Ammon's horn (tissue), 1 donor: Measurements from ENCODE around the gene CASP2.

Experiments used
- DNase-seq: peaks from one replicate; pipeline ENCODE4 v3.0.0-alpha.2; 2016; ENCODE audit warnings: low spot score

Gene CASP2

DNA sequence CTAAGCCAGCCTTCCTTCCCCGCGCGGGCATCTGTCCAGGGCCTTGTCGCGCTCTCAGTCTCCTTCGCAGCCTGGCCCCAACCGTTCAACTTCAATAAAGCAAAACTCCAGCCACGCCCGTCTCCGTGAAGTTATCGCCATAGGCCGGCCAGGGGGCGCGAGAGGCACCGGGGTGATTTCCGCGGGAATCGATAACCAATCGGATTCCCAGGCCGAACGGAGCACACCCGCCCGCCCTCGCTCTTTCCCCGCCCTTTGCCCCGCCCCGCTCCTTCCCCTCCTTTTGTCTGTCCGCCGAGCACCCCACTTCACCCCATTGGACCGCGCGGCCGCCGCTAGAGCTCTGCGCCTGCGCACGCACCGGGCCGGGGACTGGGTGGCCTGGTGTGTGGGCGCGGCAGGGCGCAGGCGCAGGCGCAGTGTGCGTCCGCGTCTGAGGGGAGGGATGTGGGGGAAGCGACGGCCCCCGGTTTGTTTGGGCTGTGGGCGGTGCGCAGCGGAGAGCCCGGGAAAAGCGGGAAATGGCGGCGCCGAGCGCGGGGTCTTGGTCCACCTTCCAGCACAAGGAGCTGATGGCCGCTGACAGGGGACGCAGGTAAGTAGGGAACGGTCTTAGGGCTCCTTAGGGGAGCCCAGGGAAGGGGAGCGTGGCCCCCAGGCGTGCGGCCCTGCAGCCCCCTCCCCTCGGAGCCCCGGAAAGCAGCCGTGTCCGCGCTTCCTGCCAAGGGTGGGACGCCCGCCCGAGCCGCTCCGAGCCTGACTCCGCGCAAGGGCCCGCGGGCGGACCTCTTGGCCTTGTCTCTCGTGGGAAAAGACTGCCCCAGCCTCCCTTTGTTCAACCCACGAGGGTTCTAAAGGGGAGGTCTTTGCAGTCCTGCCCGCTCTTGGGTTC is at the start of gene CASP2:
Gene CASP2, plus strand, starts transcription at position 417 of the 892 bp plus-strand sequence. Its CDS starts 105 bp downstream, at position 522.
- DNase-seq, result peak; percentile 98

DNA sequence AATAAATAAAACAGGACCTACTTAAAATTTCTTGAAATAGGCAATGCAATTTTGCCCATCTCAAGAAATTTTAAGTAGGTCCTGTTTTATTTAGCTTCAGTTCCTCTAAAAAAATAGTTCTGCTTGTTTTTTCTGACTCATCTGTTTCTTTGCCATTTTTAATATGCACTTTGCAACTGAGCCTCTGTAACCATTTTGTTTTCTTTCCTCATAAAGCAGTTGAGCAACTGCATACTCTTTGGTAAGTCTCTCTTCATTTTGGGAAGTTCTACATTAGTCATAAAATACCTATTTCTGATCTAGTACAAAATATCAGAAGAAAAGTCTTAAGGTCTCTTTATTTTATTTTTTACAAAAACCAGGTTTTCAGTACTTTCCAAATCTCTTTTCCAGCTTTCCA is 48.3 kb upstream of the CASP2 start:
- DNase-seq, result no peak

DNA sequence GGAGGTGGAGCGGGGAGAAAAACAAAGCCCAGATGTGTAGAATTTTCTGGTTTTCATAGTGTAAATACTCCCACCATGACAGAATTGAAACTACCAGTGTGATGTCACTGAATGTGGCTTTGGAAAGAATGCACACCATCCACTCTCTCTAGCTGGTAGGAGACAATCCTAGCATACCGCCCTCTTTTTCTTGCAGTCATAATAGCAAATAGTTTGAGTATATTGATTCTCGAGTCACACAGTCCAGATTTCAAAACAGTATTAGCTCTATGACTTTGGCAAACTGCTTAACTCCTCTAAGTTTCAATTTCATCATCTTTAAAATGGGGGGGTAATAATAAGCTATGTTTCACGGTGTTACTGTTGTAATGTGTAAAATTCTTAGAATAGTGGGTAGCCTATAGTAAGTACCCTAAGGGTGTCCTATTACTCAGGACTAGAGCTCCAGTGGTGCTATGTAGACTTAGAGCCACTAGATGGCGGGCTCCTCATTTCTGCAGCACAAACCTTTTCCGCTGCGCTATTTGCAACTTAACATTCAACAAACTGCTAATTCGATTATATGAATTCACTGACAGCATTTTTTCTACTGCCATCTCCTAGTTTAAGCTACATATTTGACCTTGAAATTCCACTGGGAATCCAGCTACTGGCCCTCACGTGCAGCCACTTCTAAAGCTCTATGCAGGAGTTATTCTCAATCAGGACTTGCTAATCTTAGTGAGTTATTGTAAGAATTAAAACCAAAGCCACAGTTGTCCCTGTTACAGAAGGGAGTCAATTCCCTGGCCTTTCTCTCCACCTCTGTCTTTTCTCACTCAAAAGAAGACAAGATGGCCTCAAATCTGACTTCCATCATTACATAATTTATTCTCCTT is 47.6 kb upstream of the CASP2 start:
- peak; percentile 83 for DNase-seq

- DNase-seq, result no peak
Observed at GRCh38 chr7:143242306-143242705, 45.8 kb upstream of the CASP2 start.

DNA sequence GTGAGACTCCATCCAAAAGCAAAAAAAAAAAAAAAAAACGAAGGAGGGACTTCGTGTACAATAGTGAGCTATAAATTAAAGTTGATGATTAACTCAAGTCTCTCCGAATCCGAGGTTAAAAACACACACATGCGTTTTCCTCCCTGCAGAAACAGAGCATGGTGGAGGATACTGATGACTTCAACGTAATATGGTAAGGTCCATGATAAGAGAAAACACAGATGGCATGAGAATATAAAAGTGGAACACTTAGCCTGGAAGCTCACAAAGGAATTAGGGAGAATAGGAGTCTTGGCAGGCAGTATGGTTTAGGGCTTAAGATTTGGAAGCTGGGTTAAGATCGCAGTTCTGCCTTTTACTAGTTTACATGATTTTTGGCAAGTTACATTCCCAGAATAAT is 45.0 kb upstream of the CASP2 start:
- no peak for DNase-seq

DNA sequence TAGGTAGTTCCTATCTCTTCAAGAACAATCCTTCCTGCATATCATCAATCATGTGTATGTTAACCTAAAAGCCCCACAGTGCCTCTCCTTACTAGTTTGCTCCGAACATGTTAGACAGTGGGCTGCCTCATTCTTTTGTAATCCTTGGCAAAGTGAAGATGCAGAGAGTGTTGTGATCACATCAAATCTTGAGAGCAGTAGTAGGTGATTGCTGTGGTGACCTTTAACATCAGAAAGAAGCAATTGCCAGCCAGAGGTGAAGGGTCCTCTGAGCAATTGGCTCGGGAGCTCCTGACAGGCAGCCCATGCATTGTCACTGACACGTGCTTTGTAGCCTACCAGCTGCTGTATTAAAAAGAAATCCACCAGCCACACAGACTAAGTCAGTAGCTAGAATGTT is 44.5 kb upstream of the CASP2 start:
- DNase-seq, result no peak

DNA sequence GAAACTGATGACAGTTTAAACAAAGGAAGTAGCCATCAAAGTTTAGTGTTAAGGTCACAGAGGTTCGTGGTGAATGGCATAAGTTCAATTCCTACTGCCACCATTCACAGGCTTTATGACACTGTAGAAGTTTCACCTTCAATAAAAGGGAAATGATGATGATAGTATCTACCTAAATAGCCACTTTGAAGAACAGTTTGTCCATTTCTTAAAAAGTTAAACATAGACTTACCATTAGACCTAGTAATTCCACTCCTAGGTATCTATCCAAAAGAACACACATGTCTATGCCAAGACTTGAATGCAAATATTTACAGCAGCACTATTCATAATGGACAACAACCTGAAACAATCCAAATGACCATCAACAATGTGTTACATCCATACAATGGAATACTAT is 43.8 kb upstream of the CASP2 start:
- DNase-seq, result no peak

DNA sequence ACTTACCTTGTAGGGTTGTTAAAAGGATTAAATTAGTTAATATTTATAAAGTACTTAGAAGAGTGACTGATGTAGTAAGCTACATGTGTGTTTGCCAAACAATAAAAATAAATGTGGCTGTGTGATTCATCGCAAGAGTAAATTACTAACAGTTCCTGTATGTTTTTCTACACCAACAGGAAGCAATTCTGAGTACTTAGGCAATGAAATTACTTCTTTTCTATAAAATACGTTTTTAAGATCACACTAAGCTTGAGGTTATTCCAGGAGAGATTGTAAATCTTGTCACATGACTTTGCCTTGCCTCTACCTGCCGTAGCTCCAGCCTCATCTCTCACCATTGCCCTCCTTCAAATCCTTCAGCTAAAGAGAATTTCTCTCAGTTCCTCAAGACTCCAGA is 43.0 kb upstream of the CASP2 start:
- DNase-seq, result no peak

- no peak for DNase-seq
Observed at GRCh38 chr7:143247372-143247771, 40.8 kb upstream of the CASP2 start.

DNA sequence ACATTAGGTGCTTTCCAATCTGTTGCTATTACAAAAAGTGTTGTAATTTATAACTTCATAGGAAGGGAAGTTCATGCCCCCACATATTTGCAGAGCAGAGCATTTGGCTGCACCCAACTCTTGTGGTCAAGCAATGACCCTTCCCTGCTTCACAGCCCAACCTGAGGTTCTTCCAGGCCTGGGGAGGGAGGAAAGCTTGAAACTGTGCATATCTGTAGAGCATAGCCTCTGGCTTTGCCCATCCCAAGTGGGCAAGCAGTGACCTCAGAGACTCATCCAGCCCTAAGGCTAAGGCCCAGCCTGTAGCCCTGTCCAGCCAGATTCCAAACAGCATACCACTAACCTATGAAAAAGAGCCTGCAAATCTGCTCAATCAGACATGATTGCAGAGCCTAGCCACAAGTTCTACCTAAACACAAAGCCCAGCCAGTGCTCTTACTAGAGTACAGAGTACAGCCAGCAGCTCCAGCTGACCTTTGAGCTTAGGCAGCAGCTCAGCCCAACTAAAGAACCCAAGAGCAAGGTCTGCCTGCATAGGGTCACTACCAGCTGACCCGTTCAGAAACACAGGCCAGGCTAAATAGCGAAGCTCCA is 39.3 kb upstream of the CASP2 start:
- no peak for DNase-seq

- no peak for DNase-seq
Observed at GRCh38 chr7:143250199-143250598, 38.0 kb upstream of the CASP2 start.

DNA sequence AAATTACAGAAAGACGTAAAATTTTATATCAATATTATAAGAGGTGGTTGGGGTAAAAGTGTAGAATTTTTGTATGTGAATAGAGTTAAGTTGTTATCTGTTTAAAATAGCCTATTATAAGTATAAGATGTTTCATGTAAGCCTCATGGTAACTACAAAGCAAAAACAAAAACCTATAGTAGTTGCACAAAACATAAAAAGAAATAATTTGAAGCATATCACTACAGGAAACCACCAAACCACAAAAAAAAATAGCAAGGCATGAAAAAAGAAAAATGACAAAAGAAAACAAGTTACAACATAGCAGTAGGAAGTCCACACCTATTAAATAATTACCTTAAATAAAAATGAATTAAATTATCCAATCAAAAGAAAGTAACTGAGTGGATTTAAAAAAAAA is 37.3 kb upstream of the CASP2 start:
- no peak for DNase-seq

GRCh38 chr7:143252006-143252405 is 36.1 kb upstream of the CASP2 start:
- DNase-seq, result no peak

DNA sequence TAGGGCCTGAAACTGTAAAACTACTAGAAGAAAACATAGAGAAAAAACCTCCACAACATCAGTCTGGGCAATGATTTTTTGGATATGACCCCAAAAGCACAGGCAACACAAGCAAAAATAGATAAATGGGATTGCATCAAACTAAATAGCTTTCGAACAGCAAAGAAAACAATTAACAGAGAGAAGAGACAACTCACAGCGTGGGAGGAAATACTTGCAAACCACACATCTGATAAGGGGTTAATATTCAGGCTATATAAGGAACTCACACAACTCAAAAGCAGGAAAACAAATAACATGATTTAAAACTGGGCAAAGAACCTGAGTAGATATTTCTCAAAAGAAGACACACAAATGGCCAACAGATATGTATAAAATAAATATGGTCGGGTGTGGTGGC is 32.6 kb upstream of the CASP2 start:
- DNase-seq, result no peak

DNA sequence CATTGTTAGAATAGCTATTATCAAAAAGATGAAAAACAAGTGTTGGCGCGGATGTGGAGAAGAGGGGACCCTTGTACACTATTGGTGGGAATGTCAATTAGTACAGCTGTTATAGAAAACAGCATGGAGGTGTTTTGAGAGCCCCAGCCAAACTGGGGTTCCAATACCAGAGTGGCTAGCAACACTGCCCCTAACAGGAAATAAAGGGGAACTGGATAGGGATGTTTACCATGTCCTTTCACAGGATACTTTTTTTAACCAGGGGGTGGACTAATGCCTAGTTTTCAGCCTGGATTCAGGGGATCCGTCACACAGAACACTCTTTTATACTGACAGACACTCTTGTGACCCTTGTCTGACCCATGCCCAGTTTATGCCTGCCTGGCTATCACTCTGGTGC is 31.8 kb upstream of the CASP2 start:
- no peak for DNase-seq

DNA sequence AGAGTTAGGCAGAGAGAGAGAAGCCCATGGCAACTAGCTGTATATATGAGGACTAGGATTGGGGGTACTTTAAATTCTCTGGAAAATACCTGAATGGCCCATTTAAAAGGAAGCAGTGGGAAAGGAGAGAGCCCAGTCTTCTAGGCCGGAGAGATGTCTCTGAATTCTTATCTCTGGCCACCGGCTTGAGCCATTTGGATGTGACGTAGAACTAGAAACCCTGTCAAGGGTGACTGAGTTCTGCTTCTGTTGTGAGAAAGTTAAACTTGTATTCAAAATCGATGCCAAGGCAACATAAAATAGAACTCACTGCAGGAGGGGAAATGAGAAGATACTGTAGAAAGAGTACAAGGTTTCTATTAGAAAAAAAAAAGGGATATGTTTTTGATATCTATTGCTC is 31.2 kb upstream of the CASP2 start:
- no peak for DNase-seq

GRCh38 chr7:143257501-143257900 is 30.6 kb upstream of the CASP2 start:
- DNase-seq, result no peak

GRCh38 chr7:143258831-143259230 is 29.3 kb upstream of the CASP2 start:
- no peak for DNase-seq

DNA sequence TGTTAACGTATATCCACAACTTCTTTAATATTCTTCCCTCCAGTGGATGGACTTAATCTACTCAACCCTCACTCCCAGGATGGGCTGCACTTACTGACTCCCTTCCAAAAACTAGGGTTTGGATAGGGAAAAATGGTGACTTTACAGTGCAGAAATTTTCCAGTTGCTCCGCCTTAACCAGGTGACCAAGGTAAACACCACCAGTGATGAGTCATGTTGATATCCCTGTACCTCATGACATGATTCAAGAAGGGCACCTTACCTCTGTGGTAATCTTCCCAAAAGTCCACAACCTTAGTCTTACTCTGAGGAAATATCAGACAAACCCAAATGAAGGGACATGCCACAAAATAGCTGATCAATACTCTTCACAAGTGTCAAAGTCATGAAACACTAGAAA is 28.4 kb upstream of the CASP2 start:
- DNase-seq, result no peak

DNA sequence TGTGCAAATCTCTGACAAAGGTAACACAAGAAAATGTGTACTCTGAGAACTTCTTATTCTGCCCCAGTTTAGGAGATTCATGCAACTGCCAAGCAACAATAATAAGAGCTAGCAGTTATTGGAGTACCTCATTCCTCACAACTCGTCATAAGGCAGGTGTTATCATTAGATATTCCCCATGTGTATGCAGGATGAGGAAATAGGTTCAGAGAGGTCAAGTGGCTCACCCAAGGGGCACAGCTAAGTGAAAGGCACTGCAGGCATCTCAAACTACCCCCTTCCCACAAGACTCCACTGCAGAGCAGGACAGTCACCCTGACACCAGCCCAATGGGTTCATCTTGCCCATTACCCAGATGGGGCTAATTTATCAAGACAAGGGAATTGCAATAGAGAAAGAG is 26.2 kb upstream of the CASP2 start:
- DNase-seq, result no peak

DNA sequence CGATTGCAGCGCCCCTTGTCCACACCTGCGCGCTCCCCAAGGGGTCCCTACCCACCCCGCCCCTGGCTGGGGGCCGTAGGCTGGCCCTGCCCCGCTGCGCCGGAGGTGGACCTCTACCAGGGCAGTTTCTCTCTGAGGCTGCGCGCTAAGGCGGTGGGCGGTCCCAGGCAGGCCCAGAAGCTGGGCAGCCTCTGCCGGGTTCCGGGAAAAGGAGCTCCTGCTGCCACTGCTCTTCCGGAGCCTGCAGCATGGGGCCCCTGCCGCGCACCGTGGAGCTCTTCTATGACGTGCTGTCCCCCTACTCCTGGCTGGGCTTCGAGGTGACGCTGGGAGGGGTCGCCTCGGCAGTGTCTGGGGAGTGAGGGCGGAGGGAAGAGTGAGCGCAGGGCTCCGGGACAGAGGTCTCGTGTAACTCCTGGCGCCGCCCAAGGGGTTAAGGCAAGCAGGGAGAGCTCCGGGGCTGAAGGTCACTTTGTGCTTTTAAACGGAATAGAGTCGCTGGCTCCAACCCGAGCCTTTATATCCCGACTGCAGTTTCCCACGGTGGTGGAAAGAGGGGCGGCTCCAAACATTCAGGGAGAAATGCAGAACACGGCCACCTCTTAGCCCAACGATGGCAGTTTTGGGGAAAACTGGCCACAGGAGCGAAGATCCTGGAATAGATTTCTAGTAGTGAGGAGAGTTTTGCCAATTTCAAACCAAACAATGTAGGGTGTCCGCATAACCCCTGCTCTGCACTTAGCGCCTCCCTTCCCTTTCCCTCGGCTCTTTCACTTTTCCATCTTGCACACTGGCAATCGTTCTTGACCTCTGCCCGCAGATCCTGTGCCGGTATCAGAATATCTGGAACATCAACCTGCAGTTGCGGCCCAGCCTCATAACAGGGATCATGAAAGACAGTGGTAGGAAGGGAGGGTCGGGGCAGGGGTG is 24.6 kb upstream of the CASP2 start, which contains the start of gene GSTK1:
Gene GSTK1, plus strand, starts transcription at position 176 of the 930 bp plus-strand sequence. Its CDS starts 73 bp downstream, at position 249.
- peak; percentile 92 for DNase-seq
